ENCODE data around the gene TCL1A. TPM values are rescaled to one million over a fixed set of nuclear protein-coding genes. Genes with fewer than 3 reads are reported as not detected.

Gene TCL1A
- polyA plus RNA-seq, 1 experiment: not detected

DNA sequence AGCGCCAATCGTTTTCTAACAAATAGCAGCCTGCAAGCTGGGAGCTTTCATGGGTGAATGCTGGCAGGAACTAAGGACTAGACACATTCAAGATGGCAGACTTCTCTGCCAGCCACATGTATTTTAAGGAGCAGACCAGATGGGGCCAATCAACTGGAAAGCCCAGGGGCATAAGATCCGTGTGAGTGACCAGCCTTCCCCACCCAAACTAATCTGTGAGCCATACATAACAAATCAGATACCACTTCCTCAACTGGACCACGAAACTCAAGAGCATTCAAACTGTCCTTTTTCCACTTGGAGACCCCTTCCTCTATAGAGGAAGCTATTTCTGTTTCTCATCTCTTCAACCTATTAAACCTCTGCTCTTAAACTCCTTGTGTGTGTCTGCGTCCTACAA is 18.0 kb downstream of the TCL1A start:
- no peak overlapping the region for H3K27ac ChIP-seq (ENCODE audit: low read depth, low read length)
- DNase-seq (ENCODE audit: low read depth, low spot score): no peak
- no peak overlapping the region for H3K4me3 ChIP-seq (ENCODE audit: low read depth, low read length)
- TF ChIP-seq, protein P1, sequence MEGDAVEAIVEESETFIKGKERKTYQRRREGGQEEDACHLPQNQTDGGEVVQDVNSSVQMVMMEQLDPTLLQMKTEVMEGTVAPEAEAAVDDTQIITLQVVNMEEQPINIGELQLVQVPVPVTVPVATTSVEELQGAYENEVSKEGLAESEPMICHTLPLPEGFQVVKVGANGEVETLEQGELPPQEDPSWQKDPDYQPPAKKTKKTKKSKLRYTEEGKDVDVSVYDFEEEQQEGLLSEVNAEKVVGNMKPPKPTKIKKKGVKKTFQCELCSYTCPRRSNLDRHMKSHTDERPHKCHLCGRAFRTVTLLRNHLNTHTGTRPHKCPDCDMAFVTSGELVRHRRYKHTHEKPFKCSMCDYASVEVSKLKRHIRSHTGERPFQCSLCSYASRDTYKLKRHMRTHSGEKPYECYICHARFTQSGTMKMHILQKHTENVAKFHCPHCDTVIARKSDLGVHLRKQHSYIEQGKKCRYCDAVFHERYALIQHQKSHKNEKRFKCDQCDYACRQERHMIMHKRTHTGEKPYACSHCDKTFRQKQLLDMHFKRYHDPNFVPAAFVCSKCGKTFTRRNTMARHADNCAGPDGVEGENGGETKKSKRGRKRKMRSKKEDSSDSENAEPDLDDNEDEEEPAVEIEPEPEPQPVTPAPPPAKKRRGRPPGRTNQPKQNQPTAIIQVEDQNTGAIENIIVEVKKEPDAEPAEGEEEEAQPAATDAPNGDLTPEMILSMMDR (IDR thresholded peaks at IDR 0.05; ENCODE audit: low read depth, low read length): no peak
- no peaks in the 10 kb centered on the region for H3K27me3 ChIP-seq (ENCODE audit: control insufficient read depth, insufficient read depth, low read length)
- peaks cover 10% of the 10 kb centered on the region; the same call in 1 of the 2 replicates for H3K9me3 ChIP-seq (ENCODE audit: control insufficient read depth, insufficient read depth, low read length)
- POLR2A ChIA-PET: no interaction called here
- CTCF ChIA-PET: interaction anchor here (0.7 to 1.2 kb wide), 2 partner anchors 78 to 1863 kb away, joined by 3 read pairs; no protein-coding TSS in a partner anchor

DNA sequence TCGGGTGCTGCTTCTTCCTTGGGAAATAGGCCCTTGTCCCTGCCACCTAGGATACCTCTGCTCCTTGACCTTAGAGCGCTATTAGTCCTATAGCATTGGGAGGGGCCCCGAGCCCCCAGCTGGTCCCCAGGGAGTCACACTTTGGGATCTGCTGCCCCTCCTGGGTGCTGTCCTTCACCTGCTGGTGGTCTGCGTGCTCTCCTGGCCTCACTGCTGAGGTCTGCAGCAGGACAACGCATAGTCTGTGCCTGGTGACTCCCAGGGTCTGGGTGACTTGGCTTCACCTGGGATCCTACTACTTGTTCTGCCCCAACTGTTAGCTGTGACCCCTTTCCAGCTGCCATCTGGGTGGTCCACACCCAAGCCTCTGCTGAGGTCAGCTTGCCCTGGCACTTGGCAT is 18.9 kb downstream of the TCL1A start:
- POLR2A ChIA-PET: no interaction called here
- H3K9me3 ChIP-seq (ENCODE audit: control insufficient read depth, insufficient read depth, low read length): peaks cover 16% of the 10 kb centered on the region
- no peak overlapping the region for H3K27ac ChIP-seq (ENCODE audit: low read depth, low read length)
- H3K4me3 ChIP-seq (ENCODE audit: low read depth, low read length): no peak overlapping the region
- TF ChIP-seq, protein P1 (IDR thresholded peaks at IDR 0.05; ENCODE audit: low read depth, low read length): no peak
- no peaks in the 10 kb centered on the region for H3K27me3 ChIP-seq (ENCODE audit: control insufficient read depth, insufficient read depth, low read length)
- CTCF ChIA-PET: no interaction called here
- no peak for DNase-seq (ENCODE audit: low read depth, low spot score)

DNA sequence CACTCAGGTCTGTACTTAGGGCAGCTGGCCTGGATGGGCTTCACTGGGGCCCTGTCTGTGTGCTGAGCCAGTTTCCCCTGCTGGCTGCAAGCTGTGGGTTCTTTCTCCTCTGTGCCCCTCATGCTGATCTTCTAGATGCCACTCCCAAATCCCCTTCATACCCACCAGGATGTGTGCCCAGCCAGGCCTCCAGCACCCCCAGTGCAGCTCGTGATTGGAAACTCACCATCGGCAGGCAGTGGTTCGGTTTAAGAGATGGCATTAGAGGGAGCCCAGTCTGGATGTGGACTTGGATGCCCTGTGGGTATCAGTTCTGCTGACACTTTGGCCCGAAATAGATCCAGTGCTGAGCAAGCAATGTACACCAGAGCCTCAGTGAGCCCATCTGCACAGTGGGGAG is 21.8 kb downstream of the TCL1A start:
- TF ChIP-seq, protein P1 (IDR thresholded peaks at IDR 0.05; ENCODE audit: low read depth, low read length): no peak
- no peak for DNase-seq (ENCODE audit: low read depth, low spot score)
- CTCF ChIA-PET: no interaction called here
- H3K9me3 ChIP-seq (ENCODE audit: control insufficient read depth, insufficient read depth, low read length): peaks cover 16% of the 10 kb centered on the region
- H3K4me3 ChIP-seq (ENCODE audit: low read depth, low read length): no peak overlapping the region
- H3K27me3 ChIP-seq (ENCODE audit: control insufficient read depth, insufficient read depth, low read length): no peaks in the 10 kb centered on the region
- POLR2A ChIA-PET: no interaction called here
- no peak overlapping the region for H3K27ac ChIP-seq (ENCODE audit: low read depth, low read length)

DNA sequence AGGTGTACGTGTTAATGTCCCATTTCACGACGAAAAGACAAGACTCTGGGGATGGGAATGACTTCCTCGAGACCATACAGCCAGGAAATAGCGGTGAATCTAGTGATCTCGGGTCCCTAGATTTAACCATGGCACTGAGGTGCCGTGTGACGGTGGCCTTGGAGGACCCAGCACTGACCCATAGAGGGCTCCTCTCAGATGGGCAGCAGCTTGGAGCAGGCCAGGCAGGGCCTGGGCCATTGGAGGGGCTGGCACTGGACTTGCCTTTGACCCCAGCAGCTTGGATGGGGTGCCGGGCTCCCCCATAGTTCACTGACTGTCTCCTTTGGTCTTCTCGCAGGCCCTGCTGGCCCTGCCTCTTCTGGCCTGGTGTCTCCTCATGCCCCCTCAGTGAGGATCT is 22.3 kb downstream of the TCL1A start:
- ChIA-PET CTCF (no interaction called here), POLR2A (no interaction called here)
- no peak for DNase-seq (ENCODE audit: low read depth, low spot score)
- H3K27me3 ChIP-seq (ENCODE audit: control insufficient read depth, insufficient read depth, low read length): no peaks in the 10 kb centered on the region
- H3K4me3 ChIP-seq (ENCODE audit: low read depth, low read length): no peak overlapping the region
- H3K27ac ChIP-seq (ENCODE audit: low read depth, low read length): no peak overlapping the region
- TF ChIP-seq, protein P1 (IDR thresholded peaks at IDR 0.05; ENCODE audit: low read depth, low read length): no peak
- peaks cover 20% of the 10 kb centered on the region for H3K9me3 ChIP-seq (ENCODE audit: control insufficient read depth, insufficient read depth, low read length)

DNA sequence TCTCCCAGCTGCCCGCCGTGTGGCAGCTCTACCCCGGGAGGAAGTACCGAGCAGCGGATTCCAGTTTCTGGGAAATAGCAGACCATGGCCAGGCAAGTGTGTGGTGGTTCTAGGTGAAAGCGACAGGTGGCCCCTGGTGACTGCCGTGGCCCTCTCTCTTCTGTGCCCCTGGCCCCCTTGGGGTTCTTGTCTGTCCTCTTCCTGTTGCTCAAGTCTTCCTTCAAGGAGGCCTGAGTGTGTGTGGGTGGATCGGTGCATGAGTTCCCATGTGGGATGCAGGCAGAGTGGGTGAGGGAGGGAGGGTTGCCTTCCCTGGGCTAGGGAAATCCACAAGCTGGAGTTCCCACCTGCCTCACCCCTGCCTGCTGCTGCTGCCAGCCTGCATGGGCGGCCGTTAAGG is 23.1 kb downstream of the TCL1A start:
- ChIA-PET CTCF (no interaction called here), POLR2A (no interaction called here)
- Histone ChIP-seq H3K4me3 (ENCODE audit: low read depth, low read length) (no peak overlapping the region), H3K27me3 (ENCODE audit: control insufficient read depth, insufficient read depth, low read length) (no peaks in the 10 kb centered on the region), H3K9me3 (ENCODE audit: control insufficient read depth, insufficient read depth, low read length) (peaks cover 26% of the 10 kb centered on the region), H3K27ac (ENCODE audit: low read depth, low read length) (no peak overlapping the region)
- no peak for DNase-seq (ENCODE audit: low read depth, low spot score)
- TF ChIP-seq, protein P1 (IDR thresholded peaks at IDR 0.05; ENCODE audit: low read depth, low read length): no peak

All from AG04450 (cell line).